GM11168 (cell line): ENCODE data around the gene NCOA5.
"Not testable (repeated sequence)": the region's sequence is repeated elsewhere in the genome, so short reads cannot be mapped to it uniquely, and the experiment has no call there.

Experiments used
- in situ Hi-C: fragments of 300-500 bp; cut with MboI; formaldehyde crosslinking; loops from one replicate; pipeline ENCODE4 v1.12.0; 2022; ENCODE audit warnings: low sequenced_read_pairs; ENCODE audit not compliant: unreplicated experiment

The NCOA5 gene

DNA sequence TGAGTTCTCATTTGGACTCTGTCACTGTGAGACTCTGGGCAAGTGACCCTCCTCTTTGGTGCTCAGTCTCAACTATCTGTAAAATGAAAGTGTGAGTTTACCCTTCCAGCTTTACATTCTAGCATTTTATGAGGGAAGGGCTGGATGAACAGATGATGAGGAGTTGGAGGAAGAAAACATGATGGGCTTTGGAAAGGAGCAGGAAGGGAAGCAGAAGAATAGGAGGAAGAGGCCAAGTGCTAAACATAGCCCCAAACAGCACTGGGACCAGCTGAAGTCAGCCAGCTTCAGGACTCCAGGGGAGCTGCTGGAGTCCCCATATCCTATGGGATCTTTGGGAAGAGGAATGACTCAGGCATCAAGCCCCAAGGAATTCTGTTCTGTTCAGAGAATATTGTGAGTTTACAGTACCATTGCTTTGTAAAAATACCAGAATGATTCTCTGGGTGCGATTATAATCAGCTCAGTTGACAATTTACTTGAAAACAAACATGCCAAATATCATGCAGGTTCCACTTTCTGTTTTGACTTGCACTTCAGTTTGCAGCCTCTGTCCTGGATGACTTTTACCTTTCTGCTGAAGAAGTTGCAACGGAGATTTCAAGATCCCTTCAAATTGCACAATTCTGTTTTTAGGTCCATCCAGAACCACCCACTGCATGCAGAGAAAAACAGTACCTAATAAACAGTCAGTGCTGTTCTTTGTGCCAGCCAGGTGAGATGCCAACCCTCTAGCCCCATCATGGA is 31.6 kb upstream of the NCOA5 start:
- in situ Hi-C loops, result no loop called here

- in situ Hi-C loops, result no loop called here
Observed at GRCh38 chr20:46120136-46120535, 30.4 kb upstream of the NCOA5 start.

DNA sequence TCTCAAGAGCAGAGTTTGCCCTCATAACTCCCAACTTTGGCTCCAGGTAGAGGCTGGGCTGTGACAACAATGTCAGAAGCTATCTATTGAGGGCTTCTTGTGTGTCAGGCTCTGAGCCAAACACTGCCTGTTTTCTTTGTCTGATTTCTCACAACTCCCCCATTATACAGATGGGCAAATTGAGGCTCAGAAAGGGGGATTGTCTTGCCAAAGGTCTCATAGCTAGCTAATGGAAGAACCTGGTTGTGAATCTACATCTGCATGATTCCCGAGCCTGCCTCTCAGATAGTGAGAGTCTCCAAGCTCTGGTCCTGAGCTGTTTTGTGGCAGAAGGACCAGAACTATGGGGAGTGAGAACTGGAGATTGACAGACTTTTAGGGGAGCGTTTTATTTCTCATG is 29.8 kb upstream of the NCOA5 start:
- in situ Hi-C loops, result no loop called here

DNA sequence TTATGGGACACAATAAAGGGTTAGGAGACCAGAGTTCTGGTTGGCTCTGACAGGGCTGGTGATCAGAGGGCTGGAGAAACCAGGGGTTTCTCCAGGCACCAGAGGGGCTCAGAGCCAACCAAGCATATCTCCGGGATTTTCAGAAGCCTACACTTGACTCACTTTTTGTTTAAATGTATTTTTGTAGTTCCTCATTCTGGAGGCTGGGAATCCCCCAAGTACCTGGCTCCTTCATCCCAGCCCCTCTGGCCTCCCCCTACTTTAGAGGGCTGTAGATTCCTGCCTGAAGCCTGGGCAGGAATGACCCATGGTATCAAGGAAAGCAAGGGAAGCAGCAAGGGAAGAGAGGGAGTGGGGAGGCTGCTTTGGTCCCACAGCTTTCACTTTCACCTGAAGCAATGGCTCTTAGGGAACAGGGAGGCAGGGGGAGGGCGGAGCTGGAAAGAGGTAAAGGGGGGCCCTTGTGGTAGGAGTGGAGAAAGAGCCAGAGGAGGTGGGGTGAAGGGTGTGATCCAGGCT is 29.3 kb upstream of the NCOA5 start:
- in situ Hi-C loops, result no loop called here

DNA sequence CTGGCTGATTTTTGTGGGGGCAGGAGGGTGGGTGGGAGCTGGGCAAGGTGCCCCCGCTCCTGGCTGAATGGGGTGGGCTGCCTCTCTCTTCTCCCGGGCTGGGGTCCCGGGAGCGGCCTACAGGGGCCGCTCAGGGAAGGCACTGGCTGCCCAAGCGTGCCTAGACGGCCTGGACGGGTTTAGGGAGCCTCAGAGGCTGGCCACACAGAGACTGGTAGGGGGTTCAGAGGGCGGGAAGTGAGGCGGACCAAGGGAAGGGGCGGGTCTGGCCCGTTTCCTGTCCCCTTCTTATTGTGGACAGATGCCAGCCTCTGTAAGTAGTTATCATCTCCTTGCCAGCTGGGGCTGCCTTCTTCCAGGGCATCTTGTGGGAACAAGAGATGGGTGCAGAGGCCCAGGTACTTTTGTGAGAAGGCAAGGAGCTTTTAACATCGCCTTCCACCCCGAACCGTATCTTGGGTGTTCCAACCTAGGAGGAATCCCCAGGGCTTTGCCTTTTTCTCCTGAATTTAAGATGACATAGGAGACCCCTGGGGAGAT is 28.8 kb upstream of the NCOA5 start:
- in situ Hi-C loops, result no loop called here

- in situ Hi-C loops, result no loop called here
Observed at GRCh38 chr20:46117704-46118467, 28.1 kb upstream of the NCOA5 start, which contains the start of gene CD40. TSS of gene CD40 (plus strand) at chr20:46118314. CDS start at chr20:46118344, 30 bp downstream.

DNA sequence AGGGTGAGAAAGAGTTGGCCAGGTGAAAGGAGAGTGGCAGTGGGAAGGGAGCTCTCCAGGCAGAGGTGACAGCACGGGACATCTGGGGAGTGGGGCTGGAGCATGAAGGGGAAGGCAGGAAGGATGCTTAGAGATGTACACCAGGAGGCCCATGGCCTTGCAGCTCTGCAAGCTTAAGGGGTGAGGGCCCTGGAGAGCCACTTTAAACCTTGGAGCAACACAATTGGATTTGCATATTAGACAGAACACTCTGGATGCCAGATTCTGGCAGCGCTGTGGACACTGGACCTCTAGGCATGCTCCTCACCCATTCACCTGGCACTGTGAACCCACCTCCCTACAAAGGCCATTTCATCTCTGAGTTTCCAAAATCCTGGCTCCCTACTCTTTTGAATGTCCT is 24.7 kb upstream of the NCOA5 start:
- in situ Hi-C loops, result no loop called here

DNA sequence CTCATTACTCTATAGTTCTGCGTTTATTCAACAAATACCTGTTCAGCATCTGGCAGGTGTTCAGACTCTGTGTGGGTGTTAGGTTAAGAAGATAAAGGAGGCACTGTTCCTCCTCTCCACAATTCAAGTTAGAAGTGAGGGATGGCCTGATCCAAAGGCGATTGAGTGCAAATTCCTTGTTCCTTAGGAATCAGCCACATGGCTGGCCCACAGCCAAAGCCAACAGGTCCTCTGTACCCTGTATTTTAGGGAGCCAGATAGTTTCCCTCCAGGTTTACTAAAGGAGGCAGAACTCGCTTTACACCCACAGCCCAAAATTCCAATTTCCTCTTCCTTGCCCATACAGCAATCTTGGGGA is 23.3 kb upstream of the NCOA5 start:
- in situ Hi-C loops, result no loop called here

DNA sequence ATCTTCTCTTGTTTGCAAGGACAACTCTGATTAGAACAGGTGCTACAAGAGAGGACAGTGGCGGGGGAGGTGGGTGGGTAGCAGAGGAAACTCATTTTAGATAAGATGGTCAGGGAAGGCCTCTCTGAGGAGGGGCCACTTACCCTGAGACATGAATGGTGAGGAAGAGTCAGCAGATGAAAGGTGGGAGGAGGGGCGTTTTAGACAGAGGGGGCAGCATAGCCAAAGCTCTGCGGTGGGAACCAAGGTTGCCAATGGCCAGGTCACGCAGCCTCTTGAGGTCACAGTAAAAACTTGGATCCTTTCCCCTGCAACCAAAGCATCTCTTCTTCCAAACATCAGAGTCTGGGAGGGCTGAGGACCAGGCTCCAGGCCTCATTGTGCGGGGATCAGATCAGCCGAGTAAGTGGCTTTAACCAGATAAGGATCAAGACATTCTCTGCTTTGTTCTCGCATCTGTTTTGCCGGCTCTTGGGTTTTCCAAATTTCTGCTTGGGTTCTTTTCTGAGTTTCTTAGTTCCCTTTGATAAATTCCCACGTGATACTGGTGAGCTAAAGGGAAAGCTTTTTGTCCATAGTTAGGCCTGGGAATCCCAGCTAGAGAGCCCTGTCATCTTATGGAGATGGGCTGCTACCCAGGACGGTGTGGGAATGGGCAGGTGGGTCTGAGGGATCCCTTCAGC is 22.8 kb upstream of the NCOA5 start:
- in situ Hi-C loops, result no loop called here

GRCh38 chr20:46111836-46112212 is 22.1 kb upstream of the NCOA5 start:
- in situ Hi-C loops, result no loop called here

GRCh38 chr20:46111028-46111835 is 21.5 kb upstream of the NCOA5 start:
- in situ Hi-C loops, result no loop called here

DNA sequence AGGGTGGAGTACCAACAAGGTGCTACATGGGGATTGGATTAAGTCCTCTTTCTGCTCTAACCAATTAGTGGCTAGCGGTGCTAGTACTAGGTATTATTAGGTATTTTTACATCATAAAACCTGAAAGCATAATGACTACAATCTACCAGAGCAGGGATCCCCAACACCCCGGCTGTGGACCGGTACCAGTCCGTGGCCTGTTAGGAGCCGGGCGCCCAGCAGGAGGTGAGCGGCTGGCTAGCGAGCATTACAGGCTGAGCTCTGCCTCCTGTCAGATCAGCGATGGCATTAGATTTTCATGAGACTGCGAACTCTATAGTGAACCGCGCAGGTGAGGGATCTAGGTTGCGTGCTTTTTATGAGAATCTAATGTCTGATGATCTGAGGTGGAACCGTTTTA is 19.2 kb upstream of the NCOA5 start:
- in situ Hi-C loops, result no loop called here

DNA sequence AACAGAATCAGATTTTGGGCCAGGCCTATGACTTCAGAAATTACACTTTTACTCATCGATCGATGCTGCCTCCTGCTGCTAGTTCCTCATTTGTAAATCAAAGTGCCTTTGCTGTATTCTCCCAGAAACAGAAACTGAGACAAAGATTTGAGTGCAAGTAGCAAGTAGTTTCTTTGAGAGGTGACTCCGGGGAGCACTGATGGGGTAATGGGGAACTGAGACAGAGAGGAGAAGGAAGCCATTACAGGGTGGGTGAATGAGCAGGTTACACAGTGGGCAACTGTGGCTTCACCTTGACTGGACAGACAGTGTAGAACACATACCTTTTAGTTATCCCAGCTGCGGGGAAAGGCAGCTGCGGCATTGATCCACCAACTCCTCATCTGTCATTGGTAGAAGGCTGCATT is 18.7 kb upstream of the NCOA5 start:
- in situ Hi-C loops, result no loop called here

GRCh38 chr20:46107061-46107460 is 17.3 kb upstream of the NCOA5 start:
- in situ Hi-C loops, result no loop called here

GRCh38 chr20:46104262-46104661 is 14.5 kb upstream of the NCOA5 start:
- in situ Hi-C loops, result no loop called here

- in situ Hi-C loops, result no loop called here
Observed at GRCh38 chr20:46102940-46103339, 13.2 kb upstream of the NCOA5 start.

DNA sequence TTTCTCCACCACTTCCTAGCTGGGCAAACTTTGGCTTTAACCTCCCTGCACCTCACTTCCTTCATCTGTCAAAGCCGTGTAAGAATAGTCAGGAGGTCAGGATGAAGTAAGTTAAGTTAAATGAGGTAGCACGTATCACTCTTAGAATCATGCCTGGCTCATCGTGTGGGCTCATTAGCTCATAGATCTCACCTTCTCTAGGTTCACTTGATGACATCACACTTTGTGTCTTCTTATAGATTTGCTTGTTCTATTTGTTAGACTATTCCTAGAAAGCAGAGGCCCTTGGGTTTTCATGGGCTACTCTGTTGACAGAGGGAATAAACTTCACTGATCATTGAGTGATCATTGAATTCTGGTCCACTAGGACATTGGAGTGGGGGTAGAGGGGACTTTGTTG is 12.2 kb upstream of the NCOA5 start:
- in situ Hi-C loops, result no loop called here

DNA sequence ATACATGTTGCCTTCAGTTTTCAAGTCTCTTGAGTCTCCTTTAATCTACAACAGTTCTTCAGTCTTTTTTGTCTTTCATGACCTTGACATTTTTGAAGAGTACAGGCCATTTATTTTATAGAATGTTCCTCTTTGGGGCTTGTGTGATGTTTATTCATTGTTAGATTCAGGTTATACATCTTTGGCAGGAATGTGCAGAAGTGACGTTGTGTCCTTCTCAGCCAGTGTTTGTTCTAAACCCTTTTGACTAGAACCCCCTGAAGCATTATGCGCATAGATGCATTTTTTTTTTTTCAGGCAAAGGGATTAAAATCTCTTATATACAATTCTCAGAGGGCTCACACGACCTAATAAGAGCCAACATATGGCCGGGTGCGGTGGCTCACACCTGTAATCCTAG is 11.2 kb upstream of the NCOA5 start:
- in situ Hi-C loops, result no loop called here

DNA sequence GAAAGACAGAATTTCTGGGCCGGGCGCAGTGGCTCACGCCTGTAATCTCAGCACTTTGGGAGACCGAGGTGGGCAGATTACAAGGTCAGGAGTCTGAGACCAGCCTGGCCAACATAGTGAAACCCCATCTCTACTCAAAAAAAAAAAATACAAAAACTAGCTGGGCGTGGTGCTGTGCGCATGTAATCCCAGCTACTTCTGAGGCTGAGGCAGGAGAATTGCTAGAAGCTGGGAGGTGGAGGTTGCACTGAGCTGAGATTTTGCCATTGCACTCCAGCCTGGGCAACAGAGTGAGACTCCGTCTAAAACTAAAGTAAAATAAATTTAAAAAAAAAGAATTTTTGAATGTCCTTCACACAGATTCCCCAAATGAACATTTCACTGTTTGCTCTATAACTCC is 10.7 kb upstream of the NCOA5 start:
- in situ Hi-C loops, result not testable (repeated sequence)
